Stimulated activated CD8-positive, alpha-beta memory T cell treated with anti-CD3 and anti-CD28 coated beads, Interleukin-4, amount 100 ng/mL, for 24 hours (primary cell): ENCODE measurements around the gene FGF3.

Source experiments
- DNase-seq: peaks from one replicate; pipeline ENCODE4 v3.0.0-alpha.2; 2020; ENCODE audit warnings: low read depth

The FGF3 gene

GRCh38 chr11:69818603-69819441 lies at the start of gene FGF3:
TSS of gene FGF3 (minus strand) at chr11:69819416. CDS start at chr11:69818933, 483 bp downstream.
- DNase-seq, result no peak

GRCh38 chr11:69868871-69869270 lies 49.7 kb upstream of the FGF3 start:
- DNase-seq, result no peak

GRCh38 chr11:69868006-69868810 lies 49.0 kb upstream of the FGF3 start:
- no peak for DNase-seq

GRCh38 chr11:69867076-69868005 lies 48.1 kb upstream of the FGF3 start:
- DNase-seq, result no peak

GRCh38 chr11:69866648-69867047 lies 47.4 kb upstream of the FGF3 start:
- DNase-seq, result no peak

- DNase-seq, result no peak
Measured at GRCh38 chr11:69865707-69866106, 46.5 kb upstream of the FGF3 start.

GRCh38 chr11:69864686-69865661 lies 45.8 kb upstream of the FGF3 start:
- DNase-seq, result no peak

GRCh38 chr11:69863544-69864200 lies 44.5 kb upstream of the FGF3 start:
- DNase-seq, result no peak

GRCh38 chr11:69862797-69863543 lies 43.8 kb upstream of the FGF3 start:
- DNase-seq, result no peak

- DNase-seq, result no peak
Measured at GRCh38 chr11:69862331-69862771, 43.1 kb upstream of the FGF3 start.

- no peak for DNase-seq
Measured at GRCh38 chr11:69861901-69862300, 42.7 kb upstream of the FGF3 start.

GRCh38 chr11:69860796-69861445 lies 41.7 kb upstream of the FGF3 start:
- DNase-seq, result no peak

GRCh38 chr11:69860244-69860643 lies 41.0 kb upstream of the FGF3 start:
- DNase-seq, result no peak

GRCh38 chr11:69859275-69859934 lies 40.2 kb upstream of the FGF3 start:
- no peak for DNase-seq

GRCh38 chr11:69855421-69855820 lies 36.2 kb upstream of the FGF3 start:
- no peak for DNase-seq

GRCh38 chr11:69854713-69855112 lies 35.5 kb upstream of the FGF3 start:
- no peak for DNase-seq

GRCh38 chr11:69852056-69852455 lies 32.8 kb upstream of the FGF3 start:
- no peak for DNase-seq

GRCh38 chr11:69848201-69848600 lies 29.0 kb upstream of the FGF3 start:
- no peak for DNase-seq
